GM21526 (cell line): ENCODE measurements around the gene UNC13C.

Experiments
- ATAC-seq: cut with Tn5 transposase; IDR thresholded peaks from one replicate; pipeline ENCODE4 v1.9.1; 2021; ENCODE audit warnings: moderate library complexity; ENCODE audit not compliant: unreplicated experiment, low FRiP score

Gene UNC13C

GRCh38 chr15:54017251-54017650 lies 39.0 kb downstream of the UNC13C start:
- no peak for ATAC-seq

DNA sequence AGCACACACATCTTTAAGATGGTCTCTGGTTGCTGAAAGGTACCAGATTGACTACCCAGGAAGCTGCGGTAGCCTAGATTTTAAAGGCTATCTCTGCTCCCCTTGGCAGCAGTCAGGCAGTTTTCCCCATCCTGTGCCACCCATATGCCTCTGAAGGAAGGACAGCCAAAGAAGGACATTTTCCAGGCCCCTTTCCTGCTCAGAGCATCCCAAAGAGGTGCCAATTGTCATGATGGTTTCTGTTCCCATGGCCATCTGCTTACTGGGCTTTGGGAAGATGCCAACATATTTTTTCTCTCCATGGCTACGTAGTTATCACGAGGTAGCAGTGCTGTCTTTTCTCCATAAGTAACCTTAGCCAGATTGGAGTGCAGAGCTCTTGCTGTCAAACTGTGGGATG lies 39.7 kb downstream of the UNC13C start:
- no peak for ATAC-seq

- no peak for ATAC-seq
Measured at GRCh38 chr15:54026258-54026657, 48.0 kb downstream of the UNC13C start.

DNA sequence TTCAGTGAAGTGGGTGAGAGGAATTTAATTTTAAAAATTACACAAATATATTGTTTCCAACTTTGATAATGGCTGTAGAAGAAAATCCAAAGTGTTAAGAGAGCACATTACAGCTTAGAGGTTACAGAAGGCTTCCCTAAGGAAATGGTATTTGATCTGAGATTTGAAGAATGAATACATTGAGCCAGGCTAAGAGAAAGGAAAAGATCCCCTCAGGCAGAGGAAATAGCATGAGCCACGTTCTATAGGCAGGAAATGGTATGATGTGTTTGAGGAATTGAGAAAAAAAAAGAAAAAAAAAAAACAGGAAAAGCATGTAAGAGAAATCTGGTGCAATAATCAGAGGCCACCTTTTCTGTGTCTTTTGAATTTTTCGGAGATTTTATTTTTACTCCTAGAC lies 48.6 kb downstream of the UNC13C start:
- no peak for ATAC-seq

- no peak for ATAC-seq
Measured at GRCh38 chr15:54029081-54029480, 50.8 kb downstream of the UNC13C start.

GRCh38 chr15:54032066-54032465 lies 53.8 kb downstream of the UNC13C start:
- ATAC-seq: no peak

GRCh38 chr15:54033356-54033860 lies 55.2 kb downstream of the UNC13C start:
- no peak for ATAC-seq

- no peak for ATAC-seq
Measured at GRCh38 chr15:54033869-54034458, 55.7 kb downstream of the UNC13C start.

- ATAC-seq: no peak
Measured at GRCh38 chr15:54035616-54036015, 57.4 kb downstream of the UNC13C start.

DNA sequence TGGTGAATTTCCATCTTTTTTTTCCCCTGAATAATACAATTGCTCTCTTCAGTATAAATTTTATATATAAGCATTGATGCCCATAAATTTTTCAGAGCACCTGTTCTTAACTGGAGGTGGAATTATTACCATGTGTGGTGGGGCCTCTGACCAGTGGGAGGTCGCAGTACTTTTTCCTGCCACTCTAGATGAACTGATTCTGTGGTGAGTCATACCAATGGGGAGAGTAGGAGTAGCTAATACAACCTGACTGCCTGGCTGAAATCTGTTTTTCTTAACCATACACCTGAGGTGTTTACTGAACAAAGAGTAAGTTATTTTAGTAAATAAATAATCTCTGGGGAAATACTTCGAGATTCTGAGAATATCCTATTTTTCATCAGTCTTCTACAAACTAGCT lies 67.2 kb downstream of the UNC13C start:
- ATAC-seq: no peak

- ATAC-seq: no peak
Measured at GRCh38 chr15:54046093-54046492, 67.9 kb downstream of the UNC13C start.

DNA sequence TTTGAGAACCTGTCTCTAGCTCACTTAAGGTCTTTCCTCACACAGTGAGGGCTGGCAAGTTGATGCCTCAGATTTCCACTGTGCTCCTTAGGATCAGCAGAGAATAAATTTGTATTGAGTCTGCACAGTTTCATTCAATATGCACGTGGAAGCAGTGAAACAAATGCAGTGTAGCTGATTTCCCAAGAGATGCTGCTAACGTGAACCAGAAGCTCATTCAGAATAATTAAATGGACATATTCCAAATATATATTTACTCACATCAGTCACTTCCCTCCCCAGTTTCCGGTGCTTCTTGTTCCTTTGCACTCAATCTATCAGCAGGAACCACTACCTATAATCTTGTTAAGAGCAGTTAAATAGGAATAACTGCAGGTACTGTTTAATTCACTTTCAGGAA lies 86.1 kb downstream of the UNC13C start:
- no peak for ATAC-seq

GRCh38 chr15:54066403-54066802 lies 88.2 kb downstream of the UNC13C start:
- no peak for ATAC-seq

GRCh38 chr15:54082836-54083492 lies 104.7 kb downstream of the UNC13C start:
- ATAC-seq: no peak

DNA sequence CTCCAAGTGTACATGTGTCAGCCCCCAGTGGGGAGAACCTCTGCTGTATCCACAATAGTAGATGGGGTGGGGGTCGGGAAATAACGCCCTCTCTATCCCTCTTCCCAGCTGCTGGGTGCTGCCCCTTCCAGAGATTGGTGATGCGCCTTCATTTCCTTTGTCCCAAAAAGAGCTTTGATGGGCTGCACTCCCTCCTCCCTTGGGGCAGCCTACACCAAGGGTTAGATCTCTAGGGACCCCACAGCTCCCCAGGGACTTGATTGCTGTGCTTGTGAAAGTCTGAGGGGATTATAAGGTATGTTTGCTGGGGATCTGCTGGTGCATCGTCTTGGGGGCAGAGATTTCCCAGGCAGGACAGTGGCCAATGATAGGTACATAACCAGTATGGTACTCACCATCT lies 105.3 kb downstream of the UNC13C start:
- no peak for ATAC-seq

DNA sequence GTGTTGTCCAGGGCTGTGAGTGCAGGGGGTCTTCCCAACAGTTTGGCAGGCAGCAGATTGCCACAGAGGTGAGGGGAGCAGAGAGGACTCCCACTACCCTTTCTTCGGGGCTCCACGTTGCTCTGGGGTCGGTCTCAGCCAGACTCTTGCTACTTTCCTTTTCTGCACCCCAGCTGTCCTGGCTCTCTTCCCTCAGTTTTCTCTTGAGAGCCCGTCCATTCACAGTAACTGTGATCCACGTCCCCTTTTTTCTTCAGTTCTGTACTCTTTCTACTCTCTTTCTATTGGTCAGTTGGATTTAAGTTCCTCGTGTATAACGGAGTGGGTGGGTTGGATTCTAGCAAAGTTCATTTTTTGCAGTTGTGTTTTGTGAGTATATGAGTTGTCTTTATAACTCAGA lies 105.8 kb downstream of the UNC13C start:
- ATAC-seq: no peak

DNA sequence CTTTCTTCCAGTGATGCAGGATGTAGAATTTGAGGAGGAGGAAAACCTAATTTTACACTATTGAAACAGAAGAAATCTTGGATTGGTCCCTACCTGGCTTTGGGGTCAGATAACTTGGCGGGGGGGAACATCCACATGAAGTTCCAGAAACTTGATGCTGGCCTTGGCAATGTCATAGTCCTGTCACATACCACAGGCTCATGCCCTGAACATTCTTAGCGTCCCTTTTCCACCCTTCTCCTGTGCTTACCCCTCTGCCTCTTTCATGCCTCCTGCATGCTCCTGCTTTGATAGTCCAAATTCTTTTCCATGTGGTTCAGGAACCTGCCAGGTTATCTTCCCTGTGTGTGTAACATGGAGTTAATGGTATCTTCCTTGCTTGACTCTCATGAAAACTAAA lies 110.6 kb downstream of the UNC13C start:
- no peak for ATAC-seq

GRCh38 chr15:54089776-54090175 lies 111.5 kb downstream of the UNC13C start:
- no peak for ATAC-seq

GRCh38 chr15:54091651-54092050 lies 113.4 kb downstream of the UNC13C start:
- no peak for ATAC-seq

DNA sequence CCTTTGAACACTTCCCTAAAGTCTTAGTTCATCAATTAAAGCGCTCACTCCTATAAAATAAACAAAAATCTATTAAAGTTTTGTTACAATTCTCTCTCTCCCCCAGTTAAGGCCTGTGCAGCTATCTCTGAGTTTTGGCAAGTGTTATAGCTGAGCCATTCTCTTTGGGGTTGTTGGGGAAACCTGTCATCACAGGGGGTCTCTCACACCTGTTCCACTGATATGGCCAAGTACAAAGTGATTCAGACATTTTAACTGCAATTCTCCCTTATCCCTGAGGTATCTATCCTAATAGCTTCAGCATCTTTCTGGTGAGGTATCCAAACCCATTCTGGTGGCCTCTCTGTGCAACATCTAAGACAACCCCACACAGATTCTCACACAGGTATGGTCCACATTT lies 116.4 kb downstream of the UNC13C start:
- ATAC-seq: no peak

DNA sequence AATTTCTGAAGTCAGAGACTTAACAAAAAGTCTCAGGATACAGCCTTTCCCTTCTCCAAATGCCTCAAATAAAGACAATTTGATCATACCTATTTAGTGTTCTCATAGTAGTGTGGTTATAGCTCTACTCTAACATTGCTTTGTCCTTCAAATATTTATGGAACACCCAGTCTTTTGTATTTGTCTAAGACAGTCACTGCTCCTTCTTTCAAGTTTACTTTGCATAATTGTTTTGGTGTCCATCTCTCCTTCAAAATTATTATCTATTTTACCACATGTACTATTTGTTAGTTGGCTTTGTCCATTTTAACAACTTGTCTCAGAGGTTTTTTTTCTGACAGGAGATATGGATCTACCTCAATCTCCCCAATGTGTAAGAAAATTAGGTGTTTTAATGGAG lies 118.8 kb downstream of the UNC13C start:
- no peak for ATAC-seq

DNA sequence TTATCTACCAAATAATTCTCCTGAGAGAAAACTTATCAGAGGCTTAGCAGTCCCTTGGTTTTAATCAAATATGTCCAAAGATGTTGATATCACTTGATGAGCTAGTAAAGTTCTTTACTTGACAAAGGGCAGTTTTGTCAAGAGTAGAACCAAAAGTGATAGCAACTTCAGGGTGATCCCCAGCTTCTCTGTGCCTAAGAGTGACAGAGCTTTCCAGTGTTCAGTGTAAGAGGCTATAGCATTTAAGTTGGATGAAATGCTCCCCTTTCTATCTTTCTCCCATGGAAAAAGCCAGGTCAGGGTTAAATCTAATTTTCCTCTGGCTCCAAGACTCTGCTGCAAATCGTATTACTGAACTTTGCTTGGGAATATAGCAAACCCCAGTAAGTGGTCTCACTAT lies 120.8 kb downstream of the UNC13C start:
- ATAC-seq: no peak
